CD4-positive, alpha-beta T cell (primary cell): ENCODE data around the gene DDX11. TPM values are rescaled to one million over a fixed set of nuclear protein-coding genes. Genes with fewer than 3 reads are reported as not detected.

Experiments used
- ATAC-seq: fragments of 200-7000 bp; cut with Tn5 transposase; one replicate; pipeline ENCODE4 v1.10.0; 2022; ENCODE audit warnings: mild to moderate bottlenecking; ENCODE audit not compliant: poor library complexity
- CTCF ChIA-PET: fragments of 350-600 bp; sonication (Branson Sonifier 250); formaldehyde crosslinking; loops from one replicate; lab custom pipeline; 2021; ENCODE audit warnings: antibody characterized with exemption, inconsistent platforms; lab: Charles Lee
- POLR2A ChIA-PET: fragments of 350-600 bp; sonication (Branson Sonifier 250); formaldehyde crosslinking; loops from one replicate; lab custom pipeline; 2021; ENCODE audit warnings: antibody characterized with exemption, inconsistent platforms; lab: Charles Lee
- DNase-seq, 14 experiments: peaks; one replicate each; pipeline ENCODE4 v3.0.0-alpha.2; 2013 to 2020; ENCODE audit warnings: mixed read lengths in 2 of 14
- H3K27ac ChIP-seq, 2 donors: one replicate each; pipeline versions ENCODE4 v1.5.1 to v1.7.0; 2013; ENCODE audit warnings: low read length in 2 of 2, low read depth in 1 of 2, mild to moderate bottlenecking in 1 of 2
- H3K27me3 ChIP-seq, 2 experiments: 1 replicate in 1 of 2; 2 replicates in 1 of 2; pipeline versions ENCODE4 v1.6.1 to v1.7.0; 2013; ENCODE audit warnings: low read length in 2 of 2, control low read depth in 1 of 2, mild to moderate bottlenecking in 1 of 2, moderate library complexity in 1 of 2; ENCODE audit not compliant: insufficient read depth in 2 of 2, control insufficient read depth in 1 of 2
- H3K36me3 ChIP-seq: one replicate; pipeline ENCODE4 v1.6.1; 2013; ENCODE audit warnings: low read length, control low read depth; ENCODE audit not compliant: insufficient read depth
- H3K4me1 ChIP-seq: one replicate; pipeline ENCODE4 v1.6.1; 2013; ENCODE audit warnings: low read length, control low read depth; ENCODE audit not compliant: insufficient read depth
- H3K4me3 ChIP-seq: one replicate; pipeline ENCODE4 v1.5.1; 2013; ENCODE audit warnings: mild to moderate bottlenecking, low read length, moderate library complexity
- H3K9me3 ChIP-seq, 2 experiments: 1 replicate in 1 of 2; 2 replicates in 1 of 2; pipeline versions ENCODE4 v1.6.1 to v1.7.0; 2013; ENCODE audit warnings: low read length in 2 of 2, mild to moderate bottlenecking in 2 of 2, control low read depth in 1 of 2, moderate library complexity in 1 of 2; ENCODE audit not compliant: control insufficient read depth in 1 of 2, insufficient read depth in 1 of 2
- H3K27ac Mint-ChIP-seq: one replicate; pipeline ENCODE4 v1.8.0; 2020; ENCODE audit warnings: mixed read lengths
- H3K27me3 Mint-ChIP-seq: one replicate; pipeline ENCODE4 v1.8.0; 2021; ENCODE audit warnings: mixed read lengths
- H3K36me3 Mint-ChIP-seq: one replicate; pipeline ENCODE4 v1.8.0; 2021; ENCODE audit warnings: low read depth, mixed read lengths
- H3K4me1 Mint-ChIP-seq: one replicate; pipeline ENCODE4 v1.8.0; 2021; ENCODE audit warnings: low read depth, mixed read lengths
- H3K4me3 Mint-ChIP-seq: one replicate; pipeline ENCODE4 v1.8.0; 2020; ENCODE audit warnings: mild to moderate bottlenecking, mixed read lengths
- H3K9me3 Mint-ChIP-seq: one replicate; pipeline ENCODE4 v1.8.0; 2020; ENCODE audit warnings: mixed read lengths
- CTCF ChIP-seq: fragments of 200-600 bp; IDR thresholded peaks from one replicate; pipeline ENCODE4 v1.8.0; 2022; ENCODE audit warnings: antibody characterized with exemption, mild to moderate bottlenecking
- intact Hi-C, 2 experiments: fragments of 100-400 bp; cut with DNase I in 1 of 2; cut with micrococcal nuclease in 1 of 2; formaldehyde crosslinking; loops; one replicate each; pipeline versions ENCODE4 v1.15.1 to v1.9.0; 2023 to 2025; cut with DNase I, micrococcal nuclease
- total RNA-seq, 174 experiments: library from RNA in 2 of 174; stranded (reverse) in 2 of 174; gene quantifications; one replicate each; pipeline ENCODE4 v1.2.3 and lab custom pipeline; 2021 to 2026

The DDX11 gene
- total RNA-seq, 2 experiments from 2014 or later, result 61.9 to 63.8 TPM

- no peaks in the 10 kb centered on the region for H3K4me1 ChIP-seq
- ChIA-PET POLR2A (no interaction called here), CTCF (no interaction called here)
- DNase-seq (no peak), ATAC-seq (no peak)
- no peaks in the 10 kb centered on the region for H3K36me3 ChIP-seq
- TF ChIP-seq CTCF, result no peak
- no peak overlapping the region for H3K27ac ChIP-seq
- Mint-ChIP-seq H3K36me3 (no peaks in the 10 kb centered on the region), H3K9me3 (no peaks in the 10 kb centered on the region), H3K4me3 (no peak overlapping the region), H3K4me1 (no peaks in the 10 kb centered on the region), H3K27me3 (peaks cover 15% of the 10 kb centered on the region), H3K27ac (no peak overlapping the region)
- intact Hi-C loops, result no loop called here
- no peaks in the 10 kb centered on the region for H3K27me3 ChIP-seq
- no peak overlapping the region for H3K4me3 ChIP-seq
- no peaks in the 10 kb centered on the region for H3K9me3 ChIP-seq
Measured at GRCh38 chr12:31029916-31030562, 43.6 kb upstream of the DDX11 start.

- Histone ChIP-seq H3K9me3 (no peaks in the 10 kb centered on the region), H3K36me3 (no peaks in the 10 kb centered on the region), H3K27ac (no peak overlapping the region), H3K4me1 (no peaks in the 10 kb centered on the region), H3K4me3 (no peak overlapping the region), H3K27me3 (peaks cover 0 to 3% of the 10 kb centered on the region in 2 experiments)
- Mint-ChIP-seq H3K4me3 (no peak overlapping the region), H3K4me1 (no peaks in the 10 kb centered on the region), H3K27ac (no peak overlapping the region), H3K36me3 (no peaks in the 10 kb centered on the region), H3K9me3 (no peaks in the 10 kb centered on the region), H3K27me3 (peaks cover 19% of the 10 kb centered on the region)
- ATAC-seq, result no peak
- no peak for TF ChIP-seq CTCF
- intact Hi-C loops, result no loop called here
- POLR2A ChIA-PET, result no interaction called here
- CTCF ChIA-PET, result no interaction called here
- no peak for DNase-seq
Measured at GRCh38 chr12:31031951-31032335, 41.7 kb upstream of the DDX11 start.

- H3K4me1 ChIP-seq, result no peaks in the 10 kb centered on the region
- no peaks in the 10 kb centered on the region for H3K36me3 ChIP-seq
- H3K4me3 ChIP-seq, result no peak overlapping the region
- ChIA-PET CTCF (no interaction called here), POLR2A (no interaction called here)
- TF ChIP-seq CTCF, result no peak
- intact Hi-C loops, result no loop called here
- H3K27ac ChIP-seq, result no peak overlapping the region
- no peak overlapping the region for H3K27ac Mint-ChIP-seq
- H3K4me3 Mint-ChIP-seq, result no peak overlapping the region
- ATAC-seq (no peak), DNase-seq (no peak)
- peaks cover 0 to 3% of the 10 kb centered on the region in 2 experiments for H3K27me3 ChIP-seq
- peaks cover 25% of the 10 kb centered on the region for H3K27me3 Mint-ChIP-seq
- H3K36me3 Mint-ChIP-seq, result no peaks in the 10 kb centered on the region
- no peaks in the 10 kb centered on the region for H3K4me1 Mint-ChIP-seq
- no peaks in the 10 kb centered on the region for H3K9me3 ChIP-seq
- no peaks in the 10 kb centered on the region for H3K9me3 Mint-ChIP-seq
Measured at GRCh38 chr12:31033146-31033545, 40.5 kb upstream of the DDX11 start.
